Endodermal cell (in vitro differentiated cells): Measurements from ENCODE around the gene RBBP8. TPM values are rescaled to one million over a fixed set of nuclear protein-coding genes. Genes with fewer than 3 reads are reported as not detected.

Experiments used
- DNase-seq: peaks from one replicate; pipeline ENCODE4 v3.0.0-alpha.2; 2017
- H3K27ac ChIP-seq: 2 replicates; pipeline ENCODE4 v1.5.1; 2013; ENCODE audit warnings: mild to moderate bottlenecking, low read depth, low read length, moderate library complexity
- H3K27me3 ChIP-seq: 2 replicates; pipeline ENCODE4 v1.6.1; 2013; ENCODE audit warnings: mild to moderate bottlenecking, low read length, moderate library complexity; ENCODE audit not compliant: insufficient read depth, control insufficient read depth, poor library complexity, severe bottlenecking
- H3K36me3 ChIP-seq: 2 replicates; pipeline ENCODE4 v1.7.0; 2013; ENCODE audit warnings: mild to moderate bottlenecking, low read length, moderate library complexity; ENCODE audit not compliant: control insufficient read depth, insufficient read depth
- H3K4me1 ChIP-seq: one replicate; pipeline ENCODE4 v1.7.0; 2013; ENCODE audit warnings: low read length; ENCODE audit not compliant: control insufficient read depth, insufficient read depth
- H3K4me3 ChIP-seq: 2 replicates; pipeline ENCODE4 v1.5.1; 2013; ENCODE audit warnings: mild to moderate bottlenecking, low read length, moderate library complexity
- H3K9ac ChIP-seq: 2 replicates; pipeline ENCODE4 v1.6.1; 2013; ENCODE audit warnings: mild to moderate bottlenecking, low read length, moderate library complexity; ENCODE audit not compliant: poor library complexity, severe bottlenecking; ENCODE audit errors: extremely low read depth
- H3K9me3 ChIP-seq: 2 replicates; pipeline ENCODE4 v1.6.1; 2013; ENCODE audit warnings: mild to moderate bottlenecking, low read length, moderate library complexity; ENCODE audit not compliant: control insufficient read depth
- H3K27ac Mint-ChIP-seq: 2 replicates; pipeline ENCODE4 v1.8.0; 2020; ENCODE audit warnings: mixed read lengths
- H3K27me3 Mint-ChIP-seq: 2 replicates; pipeline ENCODE4 v1.8.0; 2021; ENCODE audit warnings: mild to moderate bottlenecking, mixed read lengths; ENCODE audit not compliant: insufficient read depth
- H3K36me3 Mint-ChIP-seq: 2 replicates; pipeline ENCODE4 v1.8.0; 2020; ENCODE audit warnings: low read depth, mixed read lengths
- H3K4me1 Mint-ChIP-seq: 2 replicates; pipeline ENCODE4 v1.8.0; 2020; ENCODE audit warnings: mixed read lengths
- H3K4me3 Mint-ChIP-seq: 2 replicates; pipeline ENCODE4 v1.8.0; 2020; ENCODE audit warnings: mild to moderate bottlenecking, moderate library complexity, mixed read lengths
- H3K9me3 Mint-ChIP-seq: 2 replicates; pipeline ENCODE4 v1.8.0; 2020; ENCODE audit warnings: mild to moderate bottlenecking, mixed read lengths
- CTCF ChIP-seq: fragments of 200-600 bp; sonication (generic); conservative IDR thresholded peaks from 2 replicates; pipeline ENCODE4 v1.5.0; 2021; ENCODE audit warnings: antibody characterized with exemption, mild to moderate bottlenecking
- WGBS, 2 experiments: methylation state at CpG; one replicate each; pipeline versions ENCODE4 v1.1.5 to v1.1.7; 2013; ENCODE audit warnings: missing lambda C conversion rate in 2 of 2, mixed read lengths in 1 of 2; ENCODE audit not compliant: insufficient coverage in 1 of 2, insufficient read length in 1 of 2; 5-methylcytosine and 5-hydroxymethylcytosine counted together
- total RNA-seq, 2 donors: library from RNA; stranded (reverse); fragmentation: NEBNext Ultra II Directional in 1 of 2; extraction: Animal tissue kit (Norgen Biotek cat#: 25700) in 1 of 2; gene quantifications; 2 replicates in 1 of 2; 3 replicates in 1 of 2; pipeline ENCODE4 v1.2.1, GENCODE V29; 2021

The RBBP8 gene
- total RNA-seq, 2 donors from 2014 or later: 44.3 to 55.5 TPM

- DNase-seq: no peak
- Mint-ChIP-seq H3K9me3 (no peaks in the 10 kb centered on the region), H3K4me1 (peaks cover 2% of the 10 kb centered on the region), H3K27me3 (no peaks in the 10 kb centered on the region), H3K27ac (no peak overlapping the region), H3K36me3 (peaks cover 36% of the 10 kb centered on the region), H3K4me3 (no peak overlapping the region)
- no peak overlapping the region for H3K9ac ChIP-seq
- H3K27ac ChIP-seq: no peak overlapping the region
- H3K36me3 ChIP-seq: peaks cover 50% of the 10 kb centered on the region
- no peak overlapping the region for H3K4me3 ChIP-seq
- H3K4me1 ChIP-seq: no peaks in the 10 kb centered on the region
- TF ChIP-seq CTCF: no peak
- no peaks in the 10 kb centered on the region for H3K27me3 ChIP-seq
- no peaks in the 10 kb centered on the region for H3K9me3 ChIP-seq
These were observed 6.5 kb downstream of the RBBP8 start for GRCh38 chr18:22939649-22940048.

GRCh38 chr18:22943847-22944246 is 10.7 kb downstream of the RBBP8 start:
- 60 to 94% methylated on average over 1 to 2 of the region's 2 CpGs for WGBS, 2 experiments
- Mint-ChIP-seq H3K36me3 (peaks cover 17% of the 10 kb centered on the region), H3K27ac (no peak overlapping the region), H3K4me1 (no peaks in the 10 kb centered on the region), H3K4me3 (no peak overlapping the region), H3K9me3 (no peaks in the 10 kb centered on the region), H3K27me3 (no peaks in the 10 kb centered on the region)
- Histone ChIP-seq H3K4me3 (no peak overlapping the region), H3K27me3 (no peaks in the 10 kb centered on the region), H3K9me3 (no peaks in the 10 kb centered on the region), H3K4me1 (no peaks in the 10 kb centered on the region), H3K27ac (no peak overlapping the region), H3K9ac (no peak overlapping the region), H3K36me3 (peaks cover 55% of the 10 kb centered on the region)
- TF ChIP-seq CTCF: no peak
- no peak for DNase-seq

- no peaks in the 10 kb centered on the region for H3K4me1 ChIP-seq
- Mint-ChIP-seq H3K36me3 (peaks cover 26% of the 10 kb centered on the region), H3K27me3 (no peaks in the 10 kb centered on the region), H3K4me1 (no peaks in the 10 kb centered on the region), H3K27ac (no peak overlapping the region), H3K4me3 (no peak overlapping the region), H3K9me3 (no peaks in the 10 kb centered on the region)
- peaks cover 70% of the 10 kb centered on the region for H3K36me3 ChIP-seq
- no peaks in the 10 kb centered on the region for H3K9me3 ChIP-seq
- WGBS, 2 experiments: 92 to 96% methylated on average over 2 of the region's 2 CpGs
- no peak for DNase-seq
- H3K4me3 ChIP-seq: no peak overlapping the region
- no peak for TF ChIP-seq CTCF
- no peak overlapping the region for H3K27ac ChIP-seq
- H3K9ac ChIP-seq: no peak overlapping the region
- H3K27me3 ChIP-seq: no peaks in the 10 kb centered on the region
These were observed 13.1 kb downstream of the RBBP8 start for GRCh38 chr18:22946217-22946616.
